ENCODE measurements around the gene HELZ. TPM values are rescaled to one million over a fixed set of nuclear protein-coding genes. Genes with fewer than 3 reads are reported as not detected.

The HELZ gene
- polyA plus RNA-seq, 1 donor = 25.7 TPM

DNA sequence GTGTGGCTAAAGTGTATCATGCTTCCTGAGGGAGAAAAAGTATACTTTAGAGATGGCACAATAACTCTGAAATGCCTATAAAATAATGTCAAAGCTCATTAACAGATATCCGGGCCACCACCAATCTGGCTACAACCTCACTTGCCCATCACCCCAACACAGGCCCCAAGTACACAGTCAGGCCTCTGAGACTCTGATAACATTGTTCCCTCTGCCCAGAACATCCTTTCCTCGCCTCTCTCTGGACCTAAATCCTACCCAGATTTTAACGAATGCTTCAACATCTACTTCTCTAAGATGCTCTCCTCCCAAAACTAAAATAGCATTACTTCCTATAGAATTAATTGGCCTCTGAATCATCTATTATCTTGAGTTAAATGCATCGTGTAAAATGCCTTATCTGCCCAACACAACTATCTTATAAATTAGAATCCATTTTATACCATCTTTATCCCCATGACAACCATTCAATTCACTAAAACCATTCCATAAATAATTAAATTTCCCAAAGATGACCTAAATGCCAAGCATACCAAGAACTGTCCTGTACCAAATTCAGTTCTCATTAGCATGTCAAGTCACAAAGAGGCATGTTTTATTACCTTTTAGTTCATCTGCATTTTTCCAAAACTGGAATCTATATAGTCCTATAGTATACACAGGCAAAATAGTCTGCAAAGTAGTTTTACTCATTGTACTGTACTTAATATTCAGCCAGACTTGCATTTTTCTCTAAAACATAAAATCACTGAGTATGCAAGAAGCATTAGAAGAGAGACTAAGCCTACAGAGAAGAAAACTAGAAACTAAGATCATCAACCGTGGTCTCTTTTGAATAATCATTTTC lies 15.7 kb downstream of the HELZ start:
- no peak for DNase-seq
- Histone ChIP-seq H3K4me3 (ENCODE audit: low read length) (no peak overlapping the region), H3K9me3 (ENCODE audit: control insufficient read depth, low read depth, low read length) (no peaks in the 10 kb centered on the region), H3K4me1 (ENCODE audit: control insufficient read depth, insufficient read depth, low read length) (no peaks in the 10 kb centered on the region), H3K36me3 (ENCODE audit: control insufficient read depth, insufficient read depth, low read length) (peaks cover 22% of the 10 kb centered on the region), H3K27ac (ENCODE audit: low read length) (no peak overlapping the region), H3K27me3 (ENCODE audit: control insufficient read depth, insufficient read depth, low read length) (no peaks in the 10 kb centered on the region)
- 73% methylated on average over 4 of the region's 5 CpGs for WGBS (ENCODE audit: insufficient coverage, low lambda C conversion rate)

DNA sequence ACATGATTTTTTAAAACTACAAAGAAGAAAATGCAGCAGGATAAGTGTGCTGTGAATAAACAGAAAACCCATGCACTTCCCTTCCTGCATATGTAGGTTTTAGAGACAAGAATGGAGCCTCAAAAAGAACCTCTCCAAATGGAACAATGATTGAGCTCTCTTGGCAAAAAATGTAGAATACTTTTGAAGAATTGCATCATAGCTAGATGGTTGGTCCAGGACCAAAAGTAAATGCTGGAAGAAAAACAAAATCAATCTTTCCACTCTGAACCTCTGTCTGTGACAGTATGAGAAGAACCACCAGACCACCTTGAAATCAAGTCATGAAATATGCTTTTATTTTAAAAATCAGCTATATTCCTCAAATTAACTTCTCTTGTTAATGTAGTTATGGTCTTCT lies 17.5 kb downstream of the HELZ start:
- no peaks in the 10 kb centered on the region for H3K4me1 ChIP-seq (ENCODE audit: control insufficient read depth, insufficient read depth, low read length)
- no peak overlapping the region for H3K27ac ChIP-seq (ENCODE audit: low read length)
- no peaks in the 10 kb centered on the region for H3K9me3 ChIP-seq (ENCODE audit: control insufficient read depth, low read depth, low read length)
- H3K36me3 ChIP-seq (ENCODE audit: control insufficient read depth, insufficient read depth, low read length) = peaks cover 13% of the 10 kb centered on the region
- DNase-seq = no peak
- no peaks in the 10 kb centered on the region for H3K27me3 ChIP-seq (ENCODE audit: control insufficient read depth, insufficient read depth, low read length)
- H3K4me3 ChIP-seq (ENCODE audit: low read length) = no peak overlapping the region

DNA sequence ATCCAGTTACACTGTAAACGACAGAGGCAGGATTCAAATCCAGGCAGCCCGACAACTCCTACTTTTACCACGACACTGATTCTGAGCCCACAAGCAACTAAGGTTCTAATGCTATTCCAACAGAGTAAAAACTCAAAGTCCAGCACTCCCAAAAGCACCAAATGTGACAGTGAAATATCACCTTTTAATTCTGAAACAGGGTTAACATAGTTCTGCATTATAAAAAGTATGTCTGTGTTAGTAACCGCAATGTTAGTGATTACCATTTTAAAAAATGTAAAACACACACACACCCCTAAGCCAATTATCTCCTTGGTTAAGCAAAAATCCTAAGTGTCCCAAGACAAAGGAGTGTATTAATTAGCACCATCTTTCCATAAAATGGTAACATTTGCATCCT lies 19.7 kb downstream of the HELZ start:
- DNase-seq = no peak
- peaks cover 14% of the 10 kb centered on the region for H3K36me3 ChIP-seq (ENCODE audit: control insufficient read depth, insufficient read depth, low read length)
- H3K9me3 ChIP-seq (ENCODE audit: control insufficient read depth, low read depth, low read length) = no peaks in the 10 kb centered on the region
- WGBS (ENCODE audit: insufficient coverage, low lambda C conversion rate) = 100% methylated on average over 1 of the region's 4 CpGs
- no peaks in the 10 kb centered on the region for H3K4me1 ChIP-seq (ENCODE audit: control insufficient read depth, insufficient read depth, low read length)
- no peak overlapping the region for H3K27ac ChIP-seq (ENCODE audit: low read length)
- H3K4me3 ChIP-seq (ENCODE audit: low read length) = no peak overlapping the region
- no peaks in the 10 kb centered on the region for H3K27me3 ChIP-seq (ENCODE audit: control insufficient read depth, insufficient read depth, low read length)

DNA sequence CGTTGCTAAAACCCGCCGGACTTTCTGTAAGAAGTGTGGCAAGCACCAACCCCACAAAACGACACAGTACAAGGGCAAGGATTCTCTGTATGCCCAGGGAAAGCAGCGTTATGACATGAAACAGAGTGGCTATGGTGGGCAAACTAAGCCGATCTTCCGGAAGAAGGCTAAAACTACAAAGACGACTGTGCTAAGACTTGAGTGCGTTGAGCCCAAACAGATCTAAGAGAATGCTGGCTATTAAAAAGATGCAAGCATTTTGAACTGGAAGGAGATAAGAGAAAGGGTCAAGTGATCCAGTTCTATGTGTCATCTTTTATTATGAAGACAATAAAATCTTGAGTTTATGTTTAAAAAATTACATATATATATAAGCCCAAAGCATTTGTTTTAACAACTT lies 20.3 kb downstream of the HELZ start:
- Histone ChIP-seq H3K27ac (ENCODE audit: low read length) (no peak overlapping the region), H3K9me3 (ENCODE audit: control insufficient read depth, low read depth, low read length) (no peaks in the 10 kb centered on the region), H3K36me3 (ENCODE audit: control insufficient read depth, insufficient read depth, low read length) (peaks cover 12% of the 10 kb centered on the region), H3K27me3 (ENCODE audit: control insufficient read depth, insufficient read depth, low read length) (no peaks in the 10 kb centered on the region), H3K4me3 (ENCODE audit: low read length) (no peak overlapping the region), H3K4me1 (ENCODE audit: control insufficient read depth, insufficient read depth, low read length) (no peaks in the 10 kb centered on the region)
- no peak for DNase-seq
- no CpG with 5 or more reads among the region's 9 CpGs for WGBS (ENCODE audit: insufficient coverage, low lambda C conversion rate)

GRCh38 chr17:67223924-67224323 lies 21.1 kb downstream of the HELZ start:
- Histone ChIP-seq H3K4me3 (ENCODE audit: low read length) (no peak overlapping the region), H3K27me3 (ENCODE audit: control insufficient read depth, insufficient read depth, low read length) (no peaks in the 10 kb centered on the region), H3K36me3 (ENCODE audit: control insufficient read depth, insufficient read depth, low read length) (peaks cover 12% of the 10 kb centered on the region), H3K4me1 (ENCODE audit: control insufficient read depth, insufficient read depth, low read length) (no peaks in the 10 kb centered on the region), H3K9me3 (ENCODE audit: control insufficient read depth, low read depth, low read length) (no peaks in the 10 kb centered on the region), H3K27ac (ENCODE audit: low read length) (no peak overlapping the region)
- WGBS (ENCODE audit: insufficient coverage, low lambda C conversion rate) = no CpG with 5 or more reads among the region's 6 CpGs
- DNase-seq = no peak

DNA sequence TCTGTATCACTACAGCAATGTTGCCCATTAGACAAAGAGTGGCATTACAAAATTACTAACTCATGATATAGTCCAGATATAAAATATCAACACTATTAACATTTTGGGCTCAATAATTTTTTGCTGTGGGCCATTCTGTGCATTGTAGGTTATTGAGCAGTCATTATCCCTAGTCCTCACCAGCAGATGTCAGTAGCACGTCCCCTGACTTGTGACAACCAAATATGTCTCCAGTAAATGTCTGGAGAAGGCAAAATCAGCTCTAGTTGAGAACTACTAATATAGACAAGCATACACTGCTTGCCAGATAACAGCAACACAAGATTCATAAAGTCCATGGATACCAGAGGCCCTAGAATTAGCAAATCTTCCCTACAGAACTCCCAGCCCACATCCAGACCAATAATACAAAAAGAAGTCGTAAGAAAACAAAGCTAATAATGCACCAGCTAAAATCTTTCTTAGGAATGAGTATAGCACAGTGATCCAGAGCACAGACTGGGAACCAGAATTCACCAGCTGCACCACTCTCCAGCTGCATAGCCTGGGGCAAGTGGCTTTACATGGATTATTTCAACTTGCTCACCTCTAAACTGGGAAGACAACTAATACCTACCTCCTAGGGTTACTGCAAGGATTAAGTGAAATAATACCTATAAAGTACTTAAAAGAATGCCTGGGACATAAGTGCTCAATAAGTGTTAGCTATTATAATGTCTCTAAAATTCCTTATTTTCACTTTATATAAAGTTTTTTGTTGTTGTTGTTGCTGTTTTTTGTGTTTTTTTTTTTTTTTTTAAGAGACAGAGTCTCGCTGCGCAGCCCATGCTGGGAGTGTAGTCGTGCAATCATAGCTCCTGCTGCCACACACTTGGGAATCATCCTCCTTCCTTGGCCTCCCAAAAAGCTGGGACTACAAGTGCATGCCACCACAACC lies 23.7 kb downstream of the HELZ start:
- peak; percentile 42 to 56 for DNase-seq
- Histone ChIP-seq H3K4me1 (ENCODE audit: control insufficient read depth, insufficient read depth, low read length) (no peaks in the 10 kb centered on the region), H3K4me3 (ENCODE audit: low read length) (no peak overlapping the region), H3K27me3 (ENCODE audit: control insufficient read depth, insufficient read depth, low read length) (no peaks in the 10 kb centered on the region), H3K9me3 (ENCODE audit: control insufficient read depth, low read depth, low read length) (no peaks in the 10 kb centered on the region), H3K27ac (ENCODE audit: low read length) (no peak overlapping the region), H3K36me3 (ENCODE audit: control insufficient read depth, insufficient read depth, low read length) (peaks cover 29% of the 10 kb centered on the region)
- WGBS (ENCODE audit: insufficient coverage, low lambda C conversion rate) = no CpG with 5 or more reads among the region's 5 CpGs

- Histone ChIP-seq H3K4me1 (ENCODE audit: control insufficient read depth, insufficient read depth, low read length) (peaks cover 4% of the 10 kb centered on the region), H3K27me3 (ENCODE audit: control insufficient read depth, insufficient read depth, low read length) (no peaks in the 10 kb centered on the region), H3K4me3 (ENCODE audit: low read length) (no peak overlapping the region), H3K9me3 (ENCODE audit: control insufficient read depth, low read depth, low read length) (no peaks in the 10 kb centered on the region), H3K36me3 (ENCODE audit: control insufficient read depth, insufficient read depth, low read length) (peaks cover 36% of the 10 kb centered on the region), H3K27ac (ENCODE audit: low read length) (no peak overlapping the region)
- WGBS (ENCODE audit: insufficient coverage, low lambda C conversion rate) = 83% methylated on average over 1 of the region's 4 CpGs
- no peak for DNase-seq
These were observed 26.5 kb downstream of the HELZ start for GRCh38 chr17:67218385-67218950.

DNA sequence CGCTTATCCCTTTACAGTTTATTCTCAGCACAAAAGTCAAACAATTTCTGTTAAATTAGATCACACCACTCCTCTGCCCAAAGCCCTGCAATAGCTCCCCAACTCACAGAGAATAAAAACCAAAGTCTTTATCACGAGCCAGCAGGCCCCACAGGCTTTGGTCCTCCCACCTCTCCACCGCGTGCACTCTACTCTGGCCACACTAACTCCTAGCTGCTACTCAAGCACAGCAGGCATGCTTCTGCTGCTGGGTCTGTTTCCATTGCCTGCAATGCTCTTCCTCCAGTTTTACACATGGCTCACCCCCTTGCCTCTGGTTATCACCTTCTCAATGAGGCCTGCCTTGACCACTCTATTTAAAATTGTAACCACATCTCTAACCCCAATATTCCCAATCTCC lies 27.6 kb downstream of the HELZ start:
- Histone ChIP-seq H3K27ac (ENCODE audit: low read length) (no peak overlapping the region), H3K27me3 (ENCODE audit: control insufficient read depth, insufficient read depth, low read length) (no peaks in the 10 kb centered on the region), H3K4me3 (ENCODE audit: low read length) (no peak overlapping the region), H3K36me3 (ENCODE audit: control insufficient read depth, insufficient read depth, low read length) (peaks cover 34% of the 10 kb centered on the region), H3K4me1 (ENCODE audit: control insufficient read depth, insufficient read depth, low read length) (peaks cover 4% of the 10 kb centered on the region), H3K9me3 (ENCODE audit: control insufficient read depth, low read depth, low read length) (no peaks in the 10 kb centered on the region)
- WGBS (ENCODE audit: insufficient coverage, low lambda C conversion rate) = no CpG with 5 or more reads among the region's 4 CpGs
- no peak for DNase-seq

DNA sequence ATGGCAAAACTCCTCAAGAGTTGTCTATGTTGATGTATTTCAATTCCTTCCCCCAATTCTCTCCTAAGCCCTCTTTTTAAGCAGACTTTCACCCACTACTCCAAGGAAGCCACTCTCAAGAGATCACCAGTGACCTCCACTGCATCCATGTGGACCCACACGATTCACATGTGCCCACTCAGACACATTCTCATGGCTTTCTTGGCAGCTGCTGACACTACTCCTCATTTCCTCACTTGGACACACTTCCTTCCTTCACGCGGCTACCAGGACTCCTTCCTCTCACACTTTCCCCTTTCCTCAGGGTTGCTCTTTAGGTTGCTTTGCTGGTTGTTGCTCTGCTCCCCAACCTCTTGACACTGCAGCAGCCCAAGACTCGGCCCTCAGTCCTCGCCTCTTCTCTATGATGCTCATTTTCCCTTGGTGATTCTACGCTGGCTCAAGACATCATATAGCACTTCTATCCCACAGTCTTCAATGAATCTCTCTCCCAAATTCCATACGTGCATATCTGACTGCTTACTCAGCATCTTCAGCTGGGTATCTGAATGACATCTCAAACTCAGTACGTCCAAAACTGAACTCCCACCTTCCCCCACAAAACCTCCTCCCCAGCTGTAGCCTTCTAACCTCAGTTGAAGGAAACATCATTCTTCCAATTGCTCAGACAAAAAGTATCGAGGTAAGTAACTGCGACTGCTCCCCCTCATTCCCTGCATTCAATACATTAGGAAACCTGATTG lies 28.2 kb downstream of the HELZ start:
- H3K27ac ChIP-seq (ENCODE audit: low read length) = no peak overlapping the region
- no peak for DNase-seq
- no peaks in the 10 kb centered on the region for H3K27me3 ChIP-seq (ENCODE audit: control insufficient read depth, insufficient read depth, low read length)
- peaks cover 8% of the 10 kb centered on the region for H3K4me1 ChIP-seq (ENCODE audit: control insufficient read depth, insufficient read depth, low read length)
- H3K9me3 ChIP-seq (ENCODE audit: control insufficient read depth, low read depth, low read length) = no peaks in the 10 kb centered on the region
- peaks cover 30% of the 10 kb centered on the region for H3K36me3 ChIP-seq (ENCODE audit: control insufficient read depth, insufficient read depth, low read length)
- H3K4me3 ChIP-seq (ENCODE audit: low read length) = no peak overlapping the region
- WGBS (ENCODE audit: insufficient coverage, low lambda C conversion rate) = 95% methylated on average over 3 of the region's 10 CpGs

GRCh38 chr17:67215991-67216421 lies 29.0 kb downstream of the HELZ start:
- peak; percentile 16 to 52 for DNase-seq
- Histone ChIP-seq H3K9me3 (ENCODE audit: control insufficient read depth, low read depth, low read length) (no peaks in the 10 kb centered on the region), H3K27me3 (ENCODE audit: control insufficient read depth, insufficient read depth, low read length) (no peaks in the 10 kb centered on the region), H3K4me3 (ENCODE audit: low read length) (no peak overlapping the region), H3K36me3 (ENCODE audit: control insufficient read depth, insufficient read depth, low read length) (peaks cover 30% of the 10 kb centered on the region), H3K4me1 (ENCODE audit: control insufficient read depth, insufficient read depth, low read length) (peaks cover 12% of the 10 kb centered on the region), H3K27ac (ENCODE audit: low read length) (peak overlapping the region; percentile 5)
- 92% methylated on average over 5 of the region's 7 CpGs for WGBS (ENCODE audit: insufficient coverage, low lambda C conversion rate)

All from large intestine (tissue), 3 donors.